ENCODE data around the gene TSPEAR. TPM values are rescaled to one million over a fixed set of nuclear protein-coding genes. Genes with fewer than 3 reads are reported as not detected.
A peak's percentile ranks its signal among the peaks of the same experiment; 100 is the strongest.

The TSPEAR gene
- total RNA-seq, 1 experiment from 2014 or later: 2.1 TPM

- TF ChIP-seq ZSCAN18 (CRISPR knock-in tag; IDR thresholded peaks at IDR 0.05) (no peak), USF1 (CRISPR knock-in tag; IDR thresholded peaks at IDR 0.05) (no peak), CREB1 (CRISPR knock-in tag; IDR thresholded peaks at IDR 0.05) (no peak), ZNF232 (CRISPR knock-in tag; IDR thresholded peaks at IDR 0.05) (no peak), TP53 (CRISPR knock-in tag; IDR thresholded peaks at IDR 0.05) (no peak), CDX4 (CRISPR knock-in tag; IDR thresholded peaks at IDR 0.05; ENCODE audit: borderline replicate concordance) (no peak), GABPB1 (CRISPR knock-in tag; IDR thresholded peaks at IDR 0.05) (no peak), ELF4 (CRISPR knock-in tag; IDR thresholded peaks at IDR 0.05; ENCODE audit: low read depth) (no peak), CTCF (IDR thresholded peaks at IDR 0.05) (peak; percentile 90), ZMAT4 (CRISPR knock-in tag; IDR thresholded peaks at IDR 0.05) (no peak), ZNF121 (CRISPR knock-in tag; IDR thresholded peaks at IDR 0.05) (no peak), MYBL2 (CRISPR knock-in tag; IDR thresholded peaks at IDR 0.05) (no peak), ZBTB43 (CRISPR knock-in tag; IDR thresholded peaks at IDR 0.05) (no peak), NR3C1 (CRISPR knock-in tag; conservative IDR thresholded peaks at IDR 0.05; ENCODE audit: low read depth) (no peak), OVOL2 (CRISPR knock-in tag; IDR thresholded peaks at IDR 0.05; ENCODE audit: borderline replicate concordance) (no peak), ATF1 (CRISPR knock-in tag; IDR thresholded peaks at IDR 0.05) (no peak), MXD4 (CRISPR knock-in tag; IDR thresholded peaks at IDR 0.05; ENCODE audit: borderline replicate concordance) (no peak), FOXP4 (CRISPR knock-in tag; IDR thresholded peaks at IDR 0.05) (0 out of 2 replicates have a peak, but pooled peaks have one; percentile 45), CREM (CRISPR knock-in tag; IDR thresholded peaks at IDR 0.05) (no peak), ERG (CRISPR knock-in tag; IDR thresholded peaks at IDR 0.05) (no peak), RORB (CRISPR knock-in tag; IDR thresholded peaks at IDR 0.05) (no peak), MAX (CRISPR knock-in tag; IDR thresholded peaks at IDR 0.05) (peak; percentile 71)
These were observed 200.7 kb downstream of the TSPEAR start (continued) for GRCh38 chr21:44510508-44511218.
